Stimulated activated CD4-positive, alpha-beta T cell treated with anti-CD3 and anti-CD28 coated beads, Interleukin-1b, Interleukin-23, amount 100 ng/mL, for 1 hour (primary cell): ENCODE measurements around the gene EAF2.
"Not testable (repeated sequence)": the region's sequence is repeated elsewhere in the genome, so short reads cannot be mapped to it uniquely, and the experiment has no call there.

Experiments
- DNase-seq, 2 donors: peaks; one replicate each; pipeline ENCODE4 v3.0.0-alpha.2; 2020; ENCODE audit warnings: low read depth in 2 of 2

The EAF2 gene

GRCh38 chr3:121863247-121863646 lies 28.2 kb downstream of the EAF2 start:
- DNase-seq: not testable (repeated sequence)

- DNase-seq: no peak
These were observed 28.8 kb downstream of the EAF2 start for GRCh38 chr3:121863801-121864200.

GRCh38 chr3:121869736-121870135 lies 34.7 kb downstream of the EAF2 start:
- no peak for DNase-seq

- DNase-seq: no peak
These were observed 35.7 kb downstream of the EAF2 start for GRCh38 chr3:121870717-121871116.

- no peak for DNase-seq
These were observed 36.4 kb downstream of the EAF2 start for GRCh38 chr3:121871430-121871829.

GRCh38 chr3:121878411-121878810 lies 43.4 kb downstream of the EAF2 start:
- DNase-seq: no peak

GRCh38 chr3:121883507-121883906 lies 48.5 kb downstream of the EAF2 start:
- no peak for DNase-seq

GRCh38 chr3:121885386-121885785 lies 50.4 kb downstream of the EAF2 start:
- DNase-seq: no peak

- DNase-seq: no peak
These were observed 59.4 kb downstream of the EAF2 start, which contains the start of gene SLC15A2 for GRCh38 chr3:121894301-121894990. SLC15A2 (plus strand) TSS chr3:121894401; CDS start chr3:121894477, 76 bp downstream.

GRCh38 chr3:121895121-121895520 lies 60.1 kb downstream of the EAF2 start:
- no peak for DNase-seq

- DNase-seq: no peak
These were observed 60.7 kb downstream of the EAF2 start for GRCh38 chr3:121895736-121896135.

GRCh38 chr3:121896823-121897222 lies 61.8 kb downstream of the EAF2 start:
- no peak for DNase-seq

GRCh38 chr3:121897296-121897695 lies 62.3 kb downstream of the EAF2 start:
- DNase-seq: no peak

- no peak for DNase-seq
These were observed 78.4 kb downstream of the EAF2 start for GRCh38 chr3:121913305-121913990.

- DNase-seq: no peak
These were observed 79.3 kb downstream of the EAF2 start for GRCh38 chr3:121914081-121914998.

GRCh38 chr3:121916189-121916588 lies 81.2 kb downstream of the EAF2 start:
- no peak for DNase-seq

- no peak for DNase-seq
These were observed 83.9 kb downstream of the EAF2 start for GRCh38 chr3:121918779-121919483.

- DNase-seq: no peak
These were observed 89.7 kb downstream of the EAF2 start for GRCh38 chr3:121924734-121925133.

GRCh38 chr3:121926380-121926779 lies 91.4 kb downstream of the EAF2 start:
- DNase-seq: no peak
